ENCODE measurements around the gene BDKRB2.

DNA sequence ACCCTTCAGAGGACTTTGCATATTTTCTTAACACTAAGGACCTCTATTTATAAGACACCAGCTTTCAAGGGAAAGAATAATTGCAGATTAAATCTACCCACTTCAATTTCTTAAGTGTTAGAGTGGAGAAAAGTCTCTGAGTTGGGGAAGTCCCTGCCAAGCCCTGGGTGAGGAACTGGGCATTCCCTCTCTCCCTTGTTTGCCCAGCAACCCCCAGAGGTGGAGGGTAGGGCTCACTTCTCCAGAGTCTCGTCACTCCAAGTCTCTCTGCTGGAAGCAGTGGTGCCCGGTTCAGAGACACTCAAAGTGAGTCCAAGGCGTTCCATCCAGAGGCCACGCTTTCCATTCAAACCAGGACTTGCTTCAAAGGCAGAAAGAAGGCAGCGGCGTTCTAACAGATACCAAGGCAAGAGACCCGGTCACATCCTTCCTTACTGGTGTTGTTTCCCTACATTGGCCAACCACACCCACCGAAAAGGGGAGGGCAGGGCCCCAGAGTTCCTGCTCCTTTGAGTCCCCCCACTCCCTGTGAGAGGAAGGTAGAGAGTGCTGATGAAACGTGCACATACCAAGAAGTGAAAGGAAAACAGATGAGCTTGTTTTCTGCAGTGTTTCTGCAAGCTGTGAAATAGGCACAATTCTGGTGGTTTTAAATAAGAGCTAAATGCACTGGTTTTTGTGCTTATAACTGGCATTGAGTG is 6.1 kb upstream of the BDKRB2 start:
- no peak for TF ChIP-seq EZH2phosphoT487 (IDR thresholded peaks at IDR 0.05; ENCODE audit: low read depth)
- TF ChIP-seq, protein P1, sequence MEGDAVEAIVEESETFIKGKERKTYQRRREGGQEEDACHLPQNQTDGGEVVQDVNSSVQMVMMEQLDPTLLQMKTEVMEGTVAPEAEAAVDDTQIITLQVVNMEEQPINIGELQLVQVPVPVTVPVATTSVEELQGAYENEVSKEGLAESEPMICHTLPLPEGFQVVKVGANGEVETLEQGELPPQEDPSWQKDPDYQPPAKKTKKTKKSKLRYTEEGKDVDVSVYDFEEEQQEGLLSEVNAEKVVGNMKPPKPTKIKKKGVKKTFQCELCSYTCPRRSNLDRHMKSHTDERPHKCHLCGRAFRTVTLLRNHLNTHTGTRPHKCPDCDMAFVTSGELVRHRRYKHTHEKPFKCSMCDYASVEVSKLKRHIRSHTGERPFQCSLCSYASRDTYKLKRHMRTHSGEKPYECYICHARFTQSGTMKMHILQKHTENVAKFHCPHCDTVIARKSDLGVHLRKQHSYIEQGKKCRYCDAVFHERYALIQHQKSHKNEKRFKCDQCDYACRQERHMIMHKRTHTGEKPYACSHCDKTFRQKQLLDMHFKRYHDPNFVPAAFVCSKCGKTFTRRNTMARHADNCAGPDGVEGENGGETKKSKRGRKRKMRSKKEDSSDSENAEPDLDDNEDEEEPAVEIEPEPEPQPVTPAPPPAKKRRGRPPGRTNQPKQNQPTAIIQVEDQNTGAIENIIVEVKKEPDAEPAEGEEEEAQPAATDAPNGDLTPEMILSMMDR (IDR thresholded peaks at IDR 0.05; ENCODE audit: low read depth, low read length): no peak

All from OCI-LY3 (cell line).